SK-N-MC (cell line): ENCODE results near the gene OR52E4.

Source experiments
- EZH2 ChIP-seq: fragments of 200-600 bp; sonication (generic); IDR thresholded peaks from one replicate; pipeline ENCODE4 v1.6.1; 2017; ENCODE audit warnings: antibody characterized with exemption
- POLR2AphosphoS5 ChIP-seq: IDR thresholded peaks from 2 replicates; pipeline ENCODE4 v1.6.1; 2012; ENCODE audit warnings: mild to moderate bottlenecking, low read depth, low read length, borderline replicate concordance

GRCh38 chr11:5899534-5899933, 19.1 kb downstream of the OR52E4 start:
- TF ChIP-seq EZH2 (no peak), POLR2AphosphoS5 (no peak)
